Transverse colon (tissue), 4 donors: ENCODE results near the gene PPAN. TPM values are rescaled to one million over a fixed set of nuclear protein-coding genes. Genes with fewer than 3 reads are reported as not detected.

Experiments
- DNase-seq: peaks from one replicate; pipeline ENCODE4 v3.0.0-alpha.2; 2019
- H3K27ac ChIP-seq, 4 donors: fragments of 200-600 bp; sonication (generic); 2 replicates each; pipeline ENCODE4 v1.5.1; 2016 to 2018; ENCODE audit warnings: inconsistent platforms in 4 of 4
- H3K27me3 ChIP-seq: fragments of 200-600 bp; sonication (generic); 2 replicates; pipeline ENCODE4 v1.5.1; 2017; ENCODE audit warnings: inconsistent platforms
- H3K36me3 ChIP-seq, 4 donors: fragments of 200-600 bp; sonication (generic); 2 replicates each; pipeline ENCODE4 v1.5.1; 2017 to 2019; ENCODE audit warnings: inconsistent platforms in 4 of 4
- H3K4me1 ChIP-seq, 4 donors: fragments of 200-600 bp; sonication (generic); 2 replicates each; pipeline ENCODE4 v1.5.1; 2017 to 2020; ENCODE audit warnings: inconsistent platforms in 4 of 4
- H3K4me3 ChIP-seq, 4 donors: fragments of 200-600 bp; sonication (generic); 1 replicate in 1 of 4; 2 replicates in 3 of 4; pipeline versions ENCODE4 v1.5.1 to v1.6.1; 2017 to 2019; ENCODE audit warnings: inconsistent platforms in 4 of 4
- H3K9me3 ChIP-seq, 2 donors: fragments of 200-600 bp; sonication (generic); 2 replicates each; pipeline ENCODE4 v1.5.1; 2017 to 2019; ENCODE audit warnings: inconsistent platforms in 2 of 2
- EP300 ChIP-seq: sonication (generic); formaldehyde crosslinking; IDR thresholded peaks from one replicate; pipeline ENCODE4 v1.6.1; 2017; ENCODE audit warnings: antibody characterized with exemption, low read depth
- POLR2A ChIP-seq: fragments of 450-650 bp; IDR thresholded peaks from one replicate; pipeline ENCODE4 v1.6.1; 2016; ENCODE audit warnings: antibody characterized with exemption, mild to moderate bottlenecking, moderate library complexity
- POLR2AphosphoS5 ChIP-seq, 3 donors: sonication (generic); formaldehyde crosslinking; IDR thresholded peaks; one replicate each; pipeline ENCODE4 v1.6.1; 2016; ENCODE audit warnings: antibody characterized with exemption in 3 of 3
- WGBS, 2 donors: methylation state at CpG; one replicate each; pipeline ENCODE4 v1.1.5; 2018; ENCODE audit warnings: low coverage in 1 of 2; 5-methylcytosine and 5-hydroxymethylcytosine counted together
- in situ Hi-C, 4 donors: fragments of 200-750 bp; cut with MboI; loops; one replicate each; pipeline versions ENCODE4 v1.15.0 to v1.15.1; 2017; ENCODE audit warnings: low sequenced_read_pairs in 3 of 4, low pct_ligation_motif_present in 1 of 4, low pct_unique_long_range_greater_than_20kb in 1 of 4
- intact Hi-C: fragments of 100-400 bp; cut with DNase I; formaldehyde crosslinking; loops from one replicate; pipeline ENCODE4 v1.15.1; 2023; ENCODE audit warnings: low total_unique reads
- total RNA-seq, 4 donors: library from RNA; depleted of rRNA; stranded (reverse); fragments of >200 nt; gene quantifications; one replicate each; pipeline ENCODE4 v1.1.0, GENCODE V29; 2016
- TF ChIP-seq, protein P1 (sequence below), 5 experiments: fragments of 200-600 bp in 3 of 5; fragments of 450-650 bp in 2 of 5; sonication (generic) in 3 of 5; IDR thresholded peaks; 1 replicate in 2 of 5; 2 replicates in 3 of 5; pipeline ENCODE4 v1.5.1; 2016 to 2017; ENCODE audit warnings: antibody characterized with exemption in 5 of 5, inconsistent platforms in 3 of 5, mild to moderate bottlenecking in 2 of 5, moderate library complexity in 1 of 5

The PPAN gene, protein sequence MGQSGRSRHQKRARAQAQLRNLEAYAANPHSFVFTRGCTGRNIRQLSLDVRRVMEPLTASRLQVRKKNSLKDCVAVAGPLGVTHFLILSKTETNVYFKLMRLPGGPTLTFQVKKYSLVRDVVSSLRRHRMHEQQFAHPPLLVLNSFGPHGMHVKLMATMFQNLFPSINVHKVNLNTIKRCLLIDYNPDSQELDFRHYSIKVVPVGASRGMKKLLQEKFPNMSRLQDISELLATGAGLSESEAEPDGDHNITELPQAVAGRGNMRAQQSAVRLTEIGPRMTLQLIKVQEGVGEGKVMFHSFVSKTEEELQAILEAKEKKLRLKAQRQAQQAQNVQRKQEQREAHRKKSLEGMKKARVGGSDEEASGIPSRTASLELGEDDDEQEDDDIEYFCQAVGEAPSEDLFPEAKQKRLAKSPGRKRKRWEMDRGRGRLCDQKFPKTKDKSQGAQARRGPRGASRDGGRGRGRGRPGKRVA
- total RNA-seq: 10 to 100 TPM; 10.1 to 31.8 (median 21.5) TPM

DNA sequence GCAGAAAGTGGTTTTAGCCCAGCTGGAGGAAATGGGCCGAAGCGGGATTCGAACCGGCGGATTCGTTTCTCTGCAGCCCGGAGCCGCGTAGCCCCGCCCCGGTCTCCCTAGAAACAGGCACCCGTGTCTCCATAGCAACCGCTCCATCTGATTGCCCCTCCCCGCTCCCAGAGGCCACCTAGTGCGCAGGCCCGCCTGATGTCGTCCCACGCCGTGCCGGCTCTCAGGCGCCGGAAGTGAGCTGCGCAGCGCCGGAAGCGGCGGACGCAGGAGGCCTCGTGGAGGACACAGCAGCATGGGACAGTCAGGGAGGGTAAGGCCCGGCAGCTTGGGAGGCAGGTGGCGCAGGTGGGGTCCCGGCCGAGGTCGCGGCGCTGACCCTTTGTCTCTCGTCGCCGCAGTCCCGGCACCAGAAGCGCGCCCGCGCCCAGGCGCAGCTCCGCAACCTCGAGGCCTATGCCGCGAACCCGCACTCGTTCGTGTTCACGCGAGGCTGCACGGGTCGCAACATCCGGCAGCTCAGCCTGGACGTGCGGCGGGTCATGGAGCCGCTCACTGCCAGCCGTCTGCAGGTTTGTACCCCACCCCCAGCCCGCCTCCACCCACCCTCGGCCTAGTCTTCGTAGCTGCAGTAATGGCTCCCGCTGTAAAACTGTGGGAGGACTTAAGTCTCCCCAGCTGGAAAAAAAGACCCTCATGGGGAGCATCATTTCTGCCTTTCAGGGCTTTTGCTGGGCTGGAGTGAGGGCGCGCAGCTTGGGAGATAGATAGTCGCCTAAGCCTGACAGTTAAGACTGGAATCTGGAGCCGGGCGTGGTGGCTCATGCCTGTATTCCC, at the start of gene PPAN:
TSS of gene PPAN (plus strand) at position 263 of the 837 bp plus-strand sequence. CDS start at position 296, 33 bp downstream.
- in situ Hi-C loops (loop anchor here in 2 of 4 donors (10.0 to 25.0 kb wide), 2 partner anchors 128 to 131 kb away; partner anchors contain the start of gene S1PR2 (in 2 of the 2)), intact Hi-C loops (no loop called here)
- Histone ChIP-seq H3K27ac (peak within 1 kb of the TSS; percentile 67 to 88 (median 80)), H3K36me3 (peaks cover 0 to 32% (median 18%) of the 10 kb centered on the region in 4 donors), H3K27me3 (no peaks in the 10 kb centered on the region), H3K9me3 (no peaks in the 10 kb centered on the region), H3K4me3 (peak within 1 kb of the TSS; percentile 51 to 74 (median 68)), H3K4me1 (peaks cover 11 to 20% (median 17%) of the 10 kb centered on the region in 4 donors)
- peak; percentile 99 for DNase-seq
- WGBS, 2 donors: 1% methylated on average over 59 of the region's 71 CpGs; no CpG with 5 or more reads in 1 of the 2 donors
- TF ChIP-seq EP300: no peak
- TF ChIP-seq, protein P1, sequence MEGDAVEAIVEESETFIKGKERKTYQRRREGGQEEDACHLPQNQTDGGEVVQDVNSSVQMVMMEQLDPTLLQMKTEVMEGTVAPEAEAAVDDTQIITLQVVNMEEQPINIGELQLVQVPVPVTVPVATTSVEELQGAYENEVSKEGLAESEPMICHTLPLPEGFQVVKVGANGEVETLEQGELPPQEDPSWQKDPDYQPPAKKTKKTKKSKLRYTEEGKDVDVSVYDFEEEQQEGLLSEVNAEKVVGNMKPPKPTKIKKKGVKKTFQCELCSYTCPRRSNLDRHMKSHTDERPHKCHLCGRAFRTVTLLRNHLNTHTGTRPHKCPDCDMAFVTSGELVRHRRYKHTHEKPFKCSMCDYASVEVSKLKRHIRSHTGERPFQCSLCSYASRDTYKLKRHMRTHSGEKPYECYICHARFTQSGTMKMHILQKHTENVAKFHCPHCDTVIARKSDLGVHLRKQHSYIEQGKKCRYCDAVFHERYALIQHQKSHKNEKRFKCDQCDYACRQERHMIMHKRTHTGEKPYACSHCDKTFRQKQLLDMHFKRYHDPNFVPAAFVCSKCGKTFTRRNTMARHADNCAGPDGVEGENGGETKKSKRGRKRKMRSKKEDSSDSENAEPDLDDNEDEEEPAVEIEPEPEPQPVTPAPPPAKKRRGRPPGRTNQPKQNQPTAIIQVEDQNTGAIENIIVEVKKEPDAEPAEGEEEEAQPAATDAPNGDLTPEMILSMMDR (IDR thresholded peaks at IDR 0.05): no peak
- peak; percentile 76 to 91 (median 90) for TF ChIP-seq POLR2AphosphoS5 (IDR thresholded peaks at IDR 0.05)
- TF ChIP-seq POLR2A: peak; percentile 66

DNA sequence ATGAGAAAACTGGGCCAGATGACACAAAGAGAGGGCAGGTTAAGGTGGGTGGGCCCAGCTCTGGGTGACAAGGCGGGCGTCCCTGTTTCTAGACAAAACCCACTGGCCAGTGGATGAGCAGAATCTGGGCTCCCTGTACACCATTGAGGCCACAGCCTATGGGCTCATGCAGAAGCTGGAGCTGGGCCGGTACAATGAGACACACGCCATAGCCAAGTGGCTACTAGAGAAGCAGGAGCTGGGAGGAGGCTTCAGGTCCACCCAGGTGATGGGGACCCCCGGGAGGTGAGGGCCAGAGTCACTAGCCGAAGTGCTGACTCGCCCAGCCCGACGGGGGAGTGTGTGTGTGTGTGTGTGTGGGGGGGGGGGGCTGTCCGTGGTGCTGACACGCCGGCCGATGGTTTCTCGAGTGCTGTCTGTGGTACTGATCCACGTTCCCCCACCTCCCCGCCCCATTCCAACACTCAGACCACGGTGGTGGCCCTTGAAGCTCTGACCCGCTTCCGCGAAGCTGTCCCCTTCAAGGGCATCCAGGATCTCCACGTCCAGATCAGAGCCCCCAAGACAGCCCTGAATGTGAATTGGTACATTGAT, 44.3 kb upstream of the PPAN start:
- Histone ChIP-seq H3K4me1 (no peaks in the 10 kb centered on the region), H3K9me3 (no peaks in the 10 kb centered on the region), H3K27ac (no peak overlapping the region), H3K4me3 (no peak overlapping the region), H3K36me3 (no peaks in the 10 kb centered on the region), H3K27me3 (peaks cover 18% of the 10 kb centered on the region)
- TF ChIP-seq, protein P1 (IDR thresholded peaks at IDR 0.05): no peak
- TF ChIP-seq POLR2AphosphoS5 (IDR thresholded peaks at IDR 0.05) (no peak), POLR2A (no peak), EP300 (no peak)
- 36 to 75% methylated on average over 2 to 19 of the region's 21 CpGs for WGBS, 2 donors
- DNase-seq: no peak
- intact Hi-C loops: no loop called here
- in situ Hi-C loops: no loop called here

DNA sequence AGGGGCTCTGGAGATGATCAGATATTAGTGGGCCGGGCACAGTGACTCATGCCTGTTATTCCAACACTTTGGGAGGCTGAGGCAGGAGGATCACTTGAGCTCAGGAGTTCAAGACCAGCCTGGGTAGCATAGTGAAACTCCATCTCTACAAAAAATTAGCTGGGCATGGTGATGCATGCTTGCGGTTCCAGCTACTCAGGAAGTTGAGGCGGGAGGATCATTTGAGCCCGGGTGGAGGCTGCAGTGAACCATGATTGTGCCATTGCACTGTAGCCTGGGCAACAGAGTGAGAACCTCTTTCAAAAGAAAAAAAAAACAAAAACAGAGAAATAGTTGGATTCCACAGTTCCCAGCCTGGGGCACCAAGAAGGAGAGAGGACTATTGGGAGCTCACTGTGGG, 38.0 kb upstream of the PPAN start:
- no peaks in the 10 kb centered on the region for H3K9me3 ChIP-seq
- TF ChIP-seq, protein P1 (IDR thresholded peaks at IDR 0.05): no peak
- TF ChIP-seq EP300 (no peak), POLR2AphosphoS5 (IDR thresholded peaks at IDR 0.05) (no peak), POLR2A (no peak)
- DNase-seq: no peak
- intact Hi-C loops: no loop called here
- no peak overlapping the region for H3K4me3 ChIP-seq
- no peaks in the 10 kb centered on the region for H3K36me3 ChIP-seq
- H3K27ac ChIP-seq: no peak overlapping the region
- WGBS, 2 donors: 44% methylated on average over 4 of the region's 4 CpGs; no CpG with 5 or more reads in 1 of the 2 donors
- H3K27me3 ChIP-seq: peaks cover 3% of the 10 kb centered on the region
- H3K4me1 ChIP-seq: no peaks in the 10 kb centered on the region
- in situ Hi-C loops: no loop called here
